SHP77 (cell line): ENCODE results near the gene PTPRK.
"Not testable (repeated sequence)": the region's sequence is repeated elsewhere in the genome, so short reads cannot be mapped to it uniquely, and the experiment has no call there.

Experiments
- DNase-seq, 2 experiments: peaks; one replicate each; lab custom pipeline; 2025; lab: John Stamatoyannopoulos, UW

PTPRK gene

DNA sequence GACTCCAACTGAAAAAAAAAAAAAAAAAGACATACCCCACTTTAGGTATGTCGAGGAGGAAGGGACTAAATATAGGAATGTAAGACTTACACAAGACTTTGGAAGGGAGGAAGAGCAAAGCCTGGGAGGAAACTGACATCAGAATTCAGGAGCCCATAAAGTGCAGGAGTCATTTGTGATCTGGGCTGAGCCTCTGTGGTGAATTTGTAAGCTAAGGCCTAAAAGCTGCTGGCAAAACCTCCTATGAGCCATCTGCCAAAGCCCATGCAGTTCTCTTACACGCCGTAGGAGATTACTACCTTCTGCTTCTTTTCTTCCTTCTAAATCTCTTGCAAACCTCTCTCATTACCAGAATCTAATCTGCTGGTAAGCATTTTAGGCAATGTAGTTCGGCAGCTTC, 567.6 kb downstream of the PTPRK start:
- DNase-seq: no peak

DNA sequence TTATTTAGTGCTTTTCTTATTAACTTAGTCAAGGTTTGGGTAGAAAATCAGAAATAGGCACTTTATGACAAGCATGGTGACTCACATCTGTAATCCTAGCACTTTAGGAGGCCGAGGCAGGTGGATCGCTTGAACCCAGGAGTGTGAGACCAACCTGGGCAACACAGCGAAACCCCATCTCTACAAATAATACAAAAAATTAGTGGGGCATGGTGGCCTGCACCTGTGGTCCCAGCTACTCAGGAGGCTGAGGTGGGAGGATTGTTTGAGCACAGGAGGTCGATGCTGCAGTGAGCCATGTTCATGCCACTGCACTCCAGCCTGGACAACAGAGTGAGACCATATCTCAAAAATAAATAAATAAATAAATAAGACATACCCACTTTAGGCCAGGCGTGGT, 568.2 kb downstream of the PTPRK start:
- DNase-seq: no peak

- DNase-seq: no peak
Measured at GRCh38 chr6:127951172-127951917, 569.1 kb downstream of the PTPRK start.

DNA sequence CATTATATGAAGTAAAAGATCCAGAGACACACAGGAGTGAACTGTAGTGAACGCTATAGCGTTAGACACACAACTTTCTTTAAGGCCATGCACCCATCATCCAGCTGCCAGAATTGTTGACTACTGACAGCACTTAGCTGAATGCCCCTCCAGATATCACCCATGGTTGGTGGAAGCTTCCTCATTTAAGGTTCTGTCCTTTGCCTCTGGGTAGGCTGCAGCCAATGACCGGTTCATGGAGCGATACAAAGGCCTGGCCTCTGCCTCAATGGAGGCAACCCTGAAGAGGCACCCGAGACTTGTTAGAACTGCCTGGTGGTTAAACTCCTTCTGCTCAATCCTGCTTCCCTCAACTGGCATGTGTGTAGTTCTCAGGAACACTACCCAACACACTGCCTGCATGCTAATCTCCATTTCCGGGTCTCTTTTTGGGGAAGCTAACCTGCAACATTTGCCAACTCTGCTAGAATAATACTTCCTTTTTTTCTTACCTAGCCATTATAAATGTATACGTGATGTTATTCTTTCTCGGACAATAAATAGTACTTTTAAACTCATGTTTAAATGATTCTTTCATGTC, 569.7 kb downstream of the PTPRK start:
- no peak for DNase-seq

- DNase-seq: no peak
Measured at GRCh38 chr6:127949251-127949650, 571.1 kb downstream of the PTPRK start.

GRCh38 chr6:127946388-127946787, 574.0 kb downstream of the PTPRK start:
- DNase-seq: no peak

DNA sequence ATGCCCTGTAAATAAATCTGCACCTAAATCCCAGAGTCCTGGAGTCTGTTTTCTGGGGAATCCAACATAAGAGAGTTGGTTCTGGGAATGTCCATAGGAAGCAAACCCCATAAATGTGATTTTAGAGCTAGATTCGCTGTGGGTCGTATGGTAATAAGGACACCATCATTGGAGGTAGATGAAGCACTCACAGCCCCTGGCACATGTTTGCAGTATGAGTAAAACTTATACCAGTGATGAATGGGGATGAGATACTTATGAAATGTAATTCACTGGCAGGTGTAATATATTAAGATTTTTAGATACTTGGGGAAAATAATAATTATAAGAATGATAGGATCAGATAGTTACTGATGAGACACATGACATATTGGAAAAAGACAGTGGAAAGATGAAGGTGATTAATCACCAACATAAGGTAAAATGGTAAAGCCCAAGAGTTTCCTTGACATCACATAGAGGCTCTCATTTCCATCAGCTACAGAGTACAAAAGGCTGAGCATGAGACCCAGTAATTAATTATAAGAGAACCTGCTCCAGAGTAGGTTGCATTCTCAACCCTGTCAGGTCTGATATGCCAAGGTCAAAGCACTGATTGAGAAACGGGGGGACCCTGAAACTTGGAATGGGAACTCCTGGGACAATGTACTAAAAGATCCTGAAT, 574.8 kb downstream of the PTPRK start:
- DNase-seq: no peak

GRCh38 chr6:127941228-127941627, 579.2 kb downstream of the PTPRK start:
- DNase-seq: no peak

GRCh38 chr6:127939442-127940066, 580.8 kb downstream of the PTPRK start:
- no peak for DNase-seq

- DNase-seq: no peak
Measured at GRCh38 chr6:127938701-127939100, 581.7 kb downstream of the PTPRK start.

- no peak for DNase-seq
Measured at GRCh38 chr6:127937747-127938146, 582.7 kb downstream of the PTPRK start.

DNA sequence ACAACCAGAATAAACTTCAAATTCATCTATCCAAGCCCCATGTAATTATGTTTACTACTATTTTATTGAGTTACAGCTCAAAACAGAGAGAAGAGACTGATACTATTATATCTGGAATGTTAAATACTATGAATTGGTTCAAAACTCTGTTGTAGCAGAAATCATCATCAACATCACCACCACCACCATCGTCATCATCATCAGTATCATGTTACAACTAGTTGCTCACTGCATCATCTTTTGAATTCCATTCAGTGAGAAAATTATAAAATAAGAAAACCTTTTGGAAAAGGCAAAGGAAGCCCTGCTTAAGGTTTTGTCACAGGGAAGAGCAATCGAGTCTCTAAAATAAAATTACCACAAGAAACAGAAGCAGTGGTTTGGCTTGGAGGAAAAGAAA, 583.3 kb downstream of the PTPRK start:
- DNase-seq: no peak

DNA sequence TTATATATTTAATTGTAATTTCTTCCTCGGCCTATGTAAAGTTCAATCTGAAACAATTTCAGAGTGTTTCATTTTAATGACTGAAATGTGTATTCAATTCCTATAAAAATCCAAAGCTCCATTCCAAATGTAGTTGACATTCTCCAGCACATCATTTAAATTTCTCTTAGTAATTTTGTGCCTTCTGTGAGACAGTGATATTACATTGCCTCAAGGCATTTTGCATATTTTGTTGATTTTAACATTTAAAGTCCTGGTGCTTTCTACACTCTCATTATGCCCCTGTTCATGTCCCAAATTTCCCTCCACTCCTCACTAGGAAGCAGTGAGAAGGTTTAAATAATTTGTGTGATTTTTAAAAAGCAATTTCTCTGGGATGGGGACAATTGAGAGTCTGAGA, 585.4 kb downstream of the PTPRK start:
- no peak for DNase-seq

DNA sequence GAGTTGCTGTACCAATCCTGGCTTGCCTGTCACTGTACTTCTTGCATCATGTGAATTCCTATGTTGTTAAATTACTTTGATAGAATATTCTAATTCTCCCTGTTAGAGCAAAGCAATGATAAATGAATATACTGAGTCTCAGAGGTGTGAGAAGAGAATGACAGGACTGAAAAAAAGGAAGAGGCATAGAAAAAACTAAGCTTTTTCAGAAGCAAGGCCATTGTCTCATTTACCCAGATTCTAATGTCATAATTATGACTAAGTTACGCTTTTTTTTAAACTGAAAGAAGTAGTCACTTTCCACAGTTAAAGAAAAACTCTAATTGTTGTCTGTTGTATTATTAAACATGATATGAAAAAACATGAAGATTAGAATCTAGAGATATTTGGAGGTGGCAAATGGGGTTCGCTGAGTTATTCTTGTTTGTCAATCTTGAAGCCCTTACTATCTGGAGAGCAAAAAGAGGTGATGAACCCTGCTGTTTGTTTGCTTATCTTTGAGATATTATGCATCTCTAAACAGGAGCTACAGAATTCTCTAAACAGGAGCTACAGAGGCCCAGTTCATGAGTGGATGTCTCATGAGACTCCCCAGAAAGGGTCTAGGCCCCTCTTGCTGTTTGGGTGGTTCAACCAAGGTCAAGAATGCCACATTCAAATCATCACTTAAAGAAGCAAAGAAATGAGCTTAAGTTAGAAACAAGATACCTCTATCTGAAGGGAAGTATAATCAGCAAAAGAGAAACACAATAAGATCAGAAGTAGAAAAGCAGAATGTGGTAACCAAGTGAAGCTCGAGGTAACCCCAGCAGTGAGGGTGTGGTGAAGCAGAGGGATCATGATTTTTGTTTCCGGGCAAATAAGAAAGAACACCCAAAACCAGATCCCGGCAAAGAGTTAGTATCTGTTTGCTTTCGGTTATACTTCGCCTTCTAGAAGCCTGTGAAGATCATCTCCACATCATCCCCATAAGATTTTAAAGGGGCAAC, 586.3 kb downstream of the PTPRK start:
- DNase-seq: no peak

- DNase-seq: no peak
Measured at GRCh38 chr6:127933137-127933536, 587.3 kb downstream of the PTPRK start.

DNA sequence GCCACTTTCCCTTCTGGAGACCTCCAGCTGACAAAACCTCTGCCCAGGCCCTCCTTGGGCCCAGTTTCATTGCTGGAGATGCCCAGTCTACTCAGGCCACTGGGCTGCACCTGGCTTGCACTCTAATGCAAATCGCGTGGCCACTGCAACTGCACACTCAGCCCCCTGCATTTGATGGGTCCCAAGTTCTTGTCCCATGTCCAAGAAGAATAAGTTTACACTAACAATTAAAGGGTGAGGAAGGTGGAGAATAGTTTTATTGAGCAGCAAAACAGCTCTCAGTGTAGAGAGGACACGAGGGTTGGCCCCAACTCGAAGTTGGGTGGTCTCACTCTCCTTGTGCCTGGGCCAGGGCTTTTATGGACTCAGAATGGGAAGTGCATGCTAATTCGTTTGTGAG, 587.7 kb downstream of the PTPRK start:
- no peak for DNase-seq

GRCh38 chr6:127926441-127926840, 594.0 kb downstream of the PTPRK start:
- not testable (repeated sequence) for DNase-seq

DNA sequence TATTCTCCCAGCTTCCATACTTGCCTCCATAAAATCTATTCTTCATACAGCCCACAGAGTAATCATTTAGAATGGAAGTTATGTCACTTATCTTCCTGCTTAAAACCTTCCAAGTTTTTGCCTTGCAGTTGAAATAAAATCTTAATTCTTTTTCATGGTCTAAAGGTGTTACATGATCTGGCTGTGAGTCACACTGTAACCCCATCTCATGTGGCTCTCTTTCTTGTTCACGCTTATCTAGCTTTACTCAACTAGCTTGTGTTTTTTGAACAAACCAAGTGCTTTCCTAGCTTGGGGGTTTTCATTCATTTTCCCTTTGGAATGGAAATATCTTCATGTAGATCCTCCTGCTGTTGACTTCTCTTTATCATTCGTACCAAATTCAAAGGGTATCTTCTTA, 596.0 kb downstream of the PTPRK start:
- DNase-seq: no peak

DNA sequence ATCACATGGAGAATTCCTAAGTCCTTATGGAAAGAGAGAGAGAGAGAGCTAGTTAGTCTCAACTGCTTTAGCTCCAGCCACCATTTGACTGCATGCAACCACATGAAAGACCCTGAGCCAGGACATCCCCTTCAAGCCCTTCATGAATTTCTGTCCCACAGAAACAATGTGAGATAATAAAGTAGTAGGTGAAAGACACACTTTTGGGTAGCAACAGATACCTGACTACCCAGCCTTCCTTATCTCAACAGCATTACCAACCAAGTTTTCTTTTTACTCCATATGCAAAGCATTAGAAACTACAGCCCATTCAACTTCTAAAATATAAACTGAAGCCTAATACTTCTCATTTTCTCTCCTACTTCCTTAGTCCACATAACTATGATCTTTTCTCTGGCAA, 596.4 kb downstream of the PTPRK start:
- no peak for DNase-seq

DNA sequence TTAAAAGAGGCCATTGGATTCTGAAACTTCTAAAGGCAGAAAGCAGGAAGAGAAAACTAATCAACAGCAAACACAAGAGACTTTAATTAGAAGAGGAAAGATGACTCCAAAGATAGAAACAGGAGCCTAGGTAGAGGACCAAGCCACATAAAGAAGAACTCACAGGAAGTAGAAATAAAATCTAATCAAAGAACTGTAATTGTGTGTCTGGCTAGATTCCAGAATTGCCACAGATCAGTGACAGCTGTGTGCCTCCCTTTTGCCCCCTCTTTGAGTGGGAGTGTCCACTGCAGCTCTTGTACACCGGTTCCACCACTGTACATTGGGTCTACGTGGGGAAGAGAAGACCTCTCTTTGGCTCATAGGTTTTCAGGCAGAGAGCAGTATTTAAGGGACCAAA, 597.3 kb downstream of the PTPRK start:
- no peak for DNase-seq

- no peak for DNase-seq
Measured at GRCh38 chr6:127921982-127922381, 598.4 kb downstream of the PTPRK start.

GRCh38 chr6:127920804-127921203, 599.6 kb downstream of the PTPRK start:
- DNase-seq: no peak
